ENCODE results near the gene C2orf76.
"Not testable (repeated sequence)": the region's sequence is repeated elsewhere in the genome, so short reads cannot be mapped to it uniquely, and the experiment has no call there.

C2orf76 gene

DNA sequence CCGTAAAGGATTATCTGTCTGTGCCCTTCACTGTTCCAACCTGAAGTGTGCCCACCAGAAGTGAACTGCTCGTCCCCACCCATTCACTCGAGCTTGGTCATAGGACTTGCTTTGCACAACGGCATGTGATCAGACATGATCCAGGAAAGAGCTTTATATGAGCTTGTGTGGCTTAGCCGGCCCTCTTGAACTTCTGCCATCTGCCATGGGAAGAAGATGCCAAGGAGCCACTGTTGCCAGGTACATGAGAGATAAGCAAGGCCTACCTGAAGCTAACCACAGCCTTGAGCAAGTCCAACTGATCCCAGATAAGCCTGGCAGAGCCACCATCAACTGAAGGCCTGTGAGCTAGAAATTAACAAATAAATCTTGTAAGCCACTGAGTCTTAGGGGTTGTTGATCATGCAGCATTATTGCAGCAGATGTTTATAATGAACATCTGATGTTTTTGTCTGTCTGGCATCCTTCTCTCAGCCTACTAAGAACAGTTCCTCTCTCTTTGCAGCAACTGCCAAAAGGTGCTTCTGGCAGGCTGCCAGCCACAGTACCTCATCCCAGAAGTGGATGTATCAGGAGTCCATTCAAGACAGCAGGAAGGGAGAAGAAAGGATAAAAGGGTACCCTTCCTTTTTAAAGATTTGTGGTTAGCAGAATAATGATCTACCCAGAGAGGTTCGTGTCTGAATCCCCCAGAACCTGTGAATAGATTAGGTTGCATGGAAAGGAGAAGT, 16.9 kb upstream of the C2orf76 start:
- TF ChIP-seq, protein P1, sequence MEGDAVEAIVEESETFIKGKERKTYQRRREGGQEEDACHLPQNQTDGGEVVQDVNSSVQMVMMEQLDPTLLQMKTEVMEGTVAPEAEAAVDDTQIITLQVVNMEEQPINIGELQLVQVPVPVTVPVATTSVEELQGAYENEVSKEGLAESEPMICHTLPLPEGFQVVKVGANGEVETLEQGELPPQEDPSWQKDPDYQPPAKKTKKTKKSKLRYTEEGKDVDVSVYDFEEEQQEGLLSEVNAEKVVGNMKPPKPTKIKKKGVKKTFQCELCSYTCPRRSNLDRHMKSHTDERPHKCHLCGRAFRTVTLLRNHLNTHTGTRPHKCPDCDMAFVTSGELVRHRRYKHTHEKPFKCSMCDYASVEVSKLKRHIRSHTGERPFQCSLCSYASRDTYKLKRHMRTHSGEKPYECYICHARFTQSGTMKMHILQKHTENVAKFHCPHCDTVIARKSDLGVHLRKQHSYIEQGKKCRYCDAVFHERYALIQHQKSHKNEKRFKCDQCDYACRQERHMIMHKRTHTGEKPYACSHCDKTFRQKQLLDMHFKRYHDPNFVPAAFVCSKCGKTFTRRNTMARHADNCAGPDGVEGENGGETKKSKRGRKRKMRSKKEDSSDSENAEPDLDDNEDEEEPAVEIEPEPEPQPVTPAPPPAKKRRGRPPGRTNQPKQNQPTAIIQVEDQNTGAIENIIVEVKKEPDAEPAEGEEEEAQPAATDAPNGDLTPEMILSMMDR (IDR thresholded peaks at IDR 0.05) = no peak
- Histone ChIP-seq H3K27me3 (no peaks in the 10 kb centered on the region), H3K27ac (no peak overlapping the region), H3K4me1 (ENCODE audit: control insufficient read depth in 1 of 2, insufficient read depth in 1 of 2, low read depth in 1 of 2, low read length in 1 of 2) (peaks cover 21 to 25% of the 10 kb centered on the region in 2 experiments), H3K36me3 (no peaks in the 10 kb centered on the region), H3K9me3 (no peaks in the 10 kb centered on the region), H3K4me3 (ENCODE audit: low read depth in 1 of 2, low read length in 1 of 2) (no peak overlapping the region)

DNA sequence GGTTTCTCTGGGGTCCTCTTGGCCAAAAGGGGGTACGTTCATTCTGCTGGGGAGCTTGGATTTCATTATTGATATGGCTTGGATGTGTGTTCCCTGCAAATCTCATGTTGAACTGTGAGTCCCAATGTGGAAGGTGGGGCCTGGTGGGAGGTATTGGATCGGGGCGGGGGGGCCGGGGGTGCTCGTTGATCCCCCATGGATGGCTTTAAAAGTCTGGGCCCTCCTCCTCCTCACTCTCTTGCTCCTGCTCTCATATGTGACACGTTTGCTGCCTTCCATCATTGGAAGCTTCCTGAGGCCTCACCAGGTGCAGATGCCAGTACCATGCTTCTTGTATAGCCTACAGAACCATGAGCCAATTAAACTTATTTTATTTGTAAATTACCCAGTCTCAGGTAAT, 11.9 kb upstream of the C2orf76 start:
- Histone ChIP-seq H3K36me3 (peaks cover 3% of the 10 kb centered on the region), H3K4me3 (ENCODE audit: low read depth in 1 of 2, low read length in 1 of 2) (no peak overlapping the region), H3K9me3 (no peaks in the 10 kb centered on the region), H3K27ac (no peak overlapping the region), H3K4me1 (ENCODE audit: control insufficient read depth in 1 of 2, insufficient read depth in 1 of 2, low read depth in 1 of 2, low read length in 1 of 2) (no peaks in the 10 kb centered on the region), H3K27me3 (no peaks in the 10 kb centered on the region)
- TF ChIP-seq, protein P1 (IDR thresholded peaks at IDR 0.05) = no peak

DNA sequence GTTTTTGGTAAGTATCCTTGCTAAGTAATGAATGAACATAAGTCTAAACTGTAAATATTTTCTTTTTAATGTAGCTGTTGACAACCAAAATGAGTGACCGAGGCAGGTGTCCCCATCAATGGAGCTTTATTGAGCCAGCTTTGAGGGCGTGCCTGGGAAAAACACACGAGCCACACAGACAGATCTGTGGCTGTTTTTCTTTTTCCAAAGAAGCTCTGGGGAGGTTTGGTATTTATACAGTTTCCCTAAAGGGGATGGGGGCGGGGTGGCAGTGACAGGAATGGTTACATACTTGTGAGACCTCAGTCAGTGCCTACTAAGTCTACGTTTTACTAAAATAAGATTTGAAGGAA, 11.3 kb upstream of the C2orf76 start:
- no peak overlapping the region for H3K27ac ChIP-seq
- peaks cover 9% of the 10 kb centered on the region for H3K36me3 ChIP-seq
- H3K4me3 ChIP-seq (ENCODE audit: low read depth in 1 of 2, low read length in 1 of 2) = no peak overlapping the region
- TF ChIP-seq, protein P1 (IDR thresholded peaks at IDR 0.05) = no peak
- H3K9me3 ChIP-seq = no peaks in the 10 kb centered on the region
- H3K27me3 ChIP-seq = no peaks in the 10 kb centered on the region
- no peaks in the 10 kb centered on the region for H3K4me1 ChIP-seq (ENCODE audit: control insufficient read depth in 1 of 2, insufficient read depth in 1 of 2, low read depth in 1 of 2, low read length in 1 of 2)

DNA sequence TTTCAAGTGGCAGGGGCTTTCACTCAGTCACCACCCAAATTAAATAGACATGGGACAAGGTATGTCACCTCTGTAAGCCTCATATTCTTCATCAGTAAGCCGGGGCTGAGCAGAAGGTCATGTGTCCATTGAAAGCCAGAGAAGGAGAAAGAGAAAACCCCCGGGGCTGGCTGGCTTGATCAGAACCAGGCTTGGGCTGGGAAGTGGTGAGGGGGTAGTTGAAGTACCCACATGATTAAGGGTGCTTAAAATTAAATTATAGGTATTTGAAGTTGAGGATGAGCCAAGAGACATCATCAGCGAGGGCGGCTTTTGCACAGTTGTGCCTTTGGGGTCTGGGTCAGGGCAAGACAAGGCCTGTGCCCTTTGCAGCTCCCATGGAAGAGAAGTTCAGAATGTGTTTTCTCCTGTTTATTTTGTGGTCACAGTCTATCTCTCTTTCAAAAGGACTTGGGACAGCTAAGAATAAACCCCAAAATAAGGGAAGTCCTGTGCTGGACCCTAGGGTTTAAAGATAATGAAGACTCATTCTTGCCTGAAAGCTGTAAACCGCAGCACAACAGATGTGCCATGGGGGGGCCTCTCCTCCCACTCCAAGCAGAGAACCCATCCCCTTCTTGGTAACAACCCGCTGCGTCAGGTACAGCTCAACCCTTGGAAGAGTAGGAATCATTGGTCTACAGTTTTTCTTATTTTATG, 10.8 kb upstream of the C2orf76 start:
- H3K36me3 ChIP-seq = peaks cover 15% of the 10 kb centered on the region
- no peaks in the 10 kb centered on the region for H3K27me3 ChIP-seq
- no peaks in the 10 kb centered on the region for H3K4me1 ChIP-seq (ENCODE audit: control insufficient read depth in 1 of 2, insufficient read depth in 1 of 2, low read depth in 1 of 2, low read length in 1 of 2)
- no peak overlapping the region for H3K27ac ChIP-seq
- TF ChIP-seq, protein P1 (IDR thresholded peaks at IDR 0.05) = no peak
- H3K9me3 ChIP-seq = no peaks in the 10 kb centered on the region
- no peak overlapping the region for H3K4me3 ChIP-seq (ENCODE audit: low read depth in 1 of 2, low read length in 1 of 2)

DNA sequence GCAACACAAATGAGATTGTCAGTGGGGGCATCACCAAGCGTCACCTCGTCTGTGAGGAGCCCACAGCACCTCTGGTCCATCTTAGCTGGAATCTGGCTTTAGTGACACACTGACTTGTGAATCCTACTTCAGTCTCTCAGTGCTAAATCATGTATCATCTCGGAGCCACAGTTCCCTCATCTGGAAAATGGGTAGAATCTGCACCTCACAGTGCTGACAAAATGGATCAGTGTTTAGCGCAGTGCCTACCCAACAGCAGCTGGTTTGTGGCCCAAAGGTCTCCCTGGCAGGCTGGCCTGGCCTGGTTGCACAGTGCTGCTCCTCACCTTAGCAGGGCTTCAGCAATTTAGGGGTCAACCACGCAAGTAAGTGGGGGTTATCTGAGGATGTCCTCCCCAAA, 10.2 kb upstream of the C2orf76 start:
- no peaks in the 10 kb centered on the region for H3K9me3 ChIP-seq
- no peak overlapping the region for H3K4me3 ChIP-seq (ENCODE audit: low read depth in 1 of 2, low read length in 1 of 2)
- peaks cover 21% of the 10 kb centered on the region for H3K36me3 ChIP-seq
- TF ChIP-seq, protein P1 (IDR thresholded peaks at IDR 0.05) = no peak
- no peak overlapping the region for H3K27ac ChIP-seq
- no peaks in the 10 kb centered on the region for H3K4me1 ChIP-seq (ENCODE audit: control insufficient read depth in 1 of 2, insufficient read depth in 1 of 2, low read depth in 1 of 2, low read length in 1 of 2)
- H3K27me3 ChIP-seq = no peaks in the 10 kb centered on the region

DNA sequence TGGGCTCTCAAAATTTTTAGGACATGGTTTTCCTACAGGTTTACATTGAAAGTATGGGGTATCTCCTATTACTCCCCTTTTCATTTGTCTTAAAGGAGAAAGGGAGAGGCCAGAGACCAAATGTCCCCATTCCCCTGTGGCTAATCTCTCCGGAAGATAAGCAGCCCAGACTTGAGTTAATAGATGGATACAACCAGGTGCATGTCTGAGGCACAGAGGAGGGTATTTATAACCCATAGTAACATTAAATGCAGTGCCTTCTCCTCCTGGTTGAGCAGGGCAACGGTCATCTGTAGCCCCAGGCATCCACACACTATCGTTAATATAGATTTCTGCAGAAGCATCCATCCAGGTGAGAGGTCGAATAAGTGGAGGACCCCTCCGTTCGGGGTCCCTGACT, 9.8 kb upstream of the C2orf76 start:
- H3K27ac ChIP-seq; H3K9me3 ChIP-seq; H3K4me3 ChIP-seq (ENCODE audit: low read depth in 1 of 2, low read length in 1 of 2); H3K4me1 ChIP-seq (ENCODE audit: control insufficient read depth in 1 of 2, insufficient read depth in 1 of 2, low read depth in 1 of 2, low read length in 1 of 2); H3K27me3 ChIP-seq: not testable (repeated sequence)
- H3K36me3 ChIP-seq = peaks cover 25% of the 10 kb centered on the region

DNA sequence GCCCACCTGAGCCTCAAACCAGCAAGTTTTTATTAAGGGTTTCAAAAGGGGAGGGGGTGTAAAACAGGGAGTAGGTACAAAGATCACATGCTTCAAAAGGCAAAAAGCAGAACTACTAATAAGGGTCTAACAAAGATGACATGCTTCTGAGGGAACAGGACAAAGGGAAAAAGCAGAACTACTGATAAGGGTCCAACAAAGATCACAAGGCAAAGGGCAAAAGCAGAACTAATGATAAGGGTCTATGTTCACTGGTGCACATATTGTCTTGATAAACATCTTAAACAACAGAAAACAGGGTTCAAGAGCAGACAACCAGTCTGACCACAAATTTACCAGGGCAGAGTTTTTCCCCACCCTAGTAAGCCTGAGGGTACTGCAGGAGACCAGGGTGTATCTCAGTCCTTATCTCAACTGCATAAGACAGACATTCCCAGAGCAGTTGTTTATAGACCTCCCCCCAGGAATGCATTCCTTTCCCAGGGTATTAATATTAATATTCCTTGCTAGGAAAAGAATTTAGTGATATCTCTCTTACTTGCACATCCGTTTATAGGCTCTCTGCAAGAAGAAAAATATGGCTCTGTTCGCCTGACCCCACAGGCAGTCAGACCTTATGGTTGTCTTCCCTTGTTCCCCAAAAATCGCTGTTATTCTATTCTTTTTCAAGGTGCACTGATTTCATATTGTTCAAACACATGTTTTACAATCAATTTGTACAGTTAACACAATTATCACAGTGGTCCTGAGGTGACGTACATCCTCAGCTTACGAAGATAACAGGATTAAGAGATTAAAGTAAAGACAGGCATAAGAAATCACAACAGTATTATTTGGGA, 7.5 kb upstream of the C2orf76 start:
- H3K27me3 ChIP-seq; H3K4me1 ChIP-seq (ENCODE audit: control insufficient read depth in 1 of 2, insufficient read depth in 1 of 2, low read depth in 1 of 2, low read length in 1 of 2): not testable (repeated sequence)

More for the DNA sequence above, 7.5 kb upstream of the C2orf76 start:
- H3K9me3 ChIP-seq; H3K27ac ChIP-seq; H3K4me3 ChIP-seq (ENCODE audit: low read depth in 1 of 2, low read length in 1 of 2): not testable (repeated sequence)
- H3K36me3 ChIP-seq = peaks cover 46% of the 10 kb centered on the region
